ENCODE data around the gene FGR. TPM values are rescaled to one million over a fixed set of nuclear protein-coding genes. Genes with fewer than 3 reads are reported as not detected.
"Not testable (repeated sequence)": the region's sequence is repeated elsewhere in the genome, so short reads cannot be mapped to it uniquely, and the experiment has no call there.

Gene FGR
- total and polyA plus RNA-seq, 7 experiments from 2014 or later, result 0.15 to 246 (median 1.5) TPM

DNA sequence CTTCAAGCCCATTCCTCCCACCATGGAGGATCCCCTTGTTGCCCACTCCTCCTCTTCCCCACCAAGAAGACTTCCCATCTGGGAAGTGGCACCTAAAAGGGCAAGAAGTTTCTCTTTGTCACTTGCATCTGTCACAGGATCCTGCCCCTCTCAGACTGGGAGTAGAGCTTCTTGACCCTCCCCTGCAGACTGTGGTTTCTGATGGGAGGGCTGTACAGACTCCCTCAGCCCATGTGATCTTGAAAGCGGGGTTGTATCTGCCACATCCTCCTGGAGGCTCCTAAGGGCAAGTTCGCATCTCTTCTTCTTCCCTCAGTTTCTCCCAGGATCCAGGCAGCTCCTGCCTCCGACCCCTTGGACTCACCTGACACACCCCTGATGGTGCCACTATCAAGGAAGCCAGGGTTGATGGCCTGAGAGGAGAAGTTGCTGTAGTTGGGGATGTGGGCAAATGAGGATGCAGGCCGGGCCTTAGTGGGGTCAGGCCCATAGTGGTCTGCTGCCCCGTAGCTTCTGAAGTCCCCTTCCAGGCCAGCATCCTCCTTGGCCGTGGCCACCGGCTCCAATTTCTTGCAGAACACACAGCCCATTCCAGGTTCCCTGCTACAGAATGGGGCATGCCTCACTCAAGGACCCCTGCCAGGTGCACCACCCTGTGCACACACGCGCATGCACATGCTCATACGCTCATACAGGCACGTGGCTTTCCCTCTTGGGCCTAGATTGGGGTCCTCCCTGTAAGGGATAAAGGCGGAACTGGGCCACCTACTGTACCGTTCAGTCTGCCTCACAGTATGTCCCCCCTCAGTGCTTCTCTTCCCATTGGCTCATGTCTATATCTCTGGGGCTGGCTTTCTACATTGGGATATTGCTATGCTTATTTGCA lies 11.4 kb downstream of the FGR start:
- ATAC-seq, result no peak
- Histone ChIP-seq H3K4me1 (ENCODE audit: control insufficient read depth in 2 of 2, insufficient read depth in 2 of 2, low read length in 2 of 2) (peaks cover 35 to 47% of the 10 kb centered on the region in 2 donors), H3K27me3 (ENCODE audit: control insufficient read depth in 2 of 2, insufficient read depth in 2 of 2, low read length in 2 of 2) (no peaks in the 10 kb centered on the region), H3K4me3 (ENCODE audit: low read length) (no peak overlapping the region), H3K27ac (ENCODE audit: low read depth, low read length) (no peak overlapping the region), H3K9me3 (ENCODE audit: control insufficient read depth in 2 of 3, low read length in 3 of 3) (no peaks in the 10 kb centered on the region), H3K36me3 (ENCODE audit: control insufficient read depth in 2 of 3, insufficient read depth in 3 of 3, low read length in 3 of 3) (no peaks in the 10 kb centered on the region)
- no peaks in the 10 kb centered on the region for H3K9me3 Mint-ChIP-seq
- peak overlapping the region in 5 of 9 donors; percentile 4 to 75 (median 29) for H3K27ac Mint-ChIP-seq
- POLR2A ChIA-PET, result interaction anchor here (1.0 to 1.2 kb wide), 2 partner anchors 11 to 14 kb away, joined by 3 to 4 read pairs; partner anchors contain the start of gene FGR
- H3K4me1 Mint-ChIP-seq, result peaks cover 26 to 36% (median 30%) of the 10 kb centered on the region in 7 donors
- peak overlapping the region in 7 of 10 donors; percentile 5 to 70 (median 29) for H3K4me3 Mint-ChIP-seq
- peaks cover 0 to 1% (median 0%) of the 10 kb centered on the region in 5 donors for H3K36me3 Mint-ChIP-seq
- DNase-seq, result no peak
- H3K27me3 Mint-ChIP-seq, result peaks cover 0 to 2% (median 0%) of the 10 kb centered on the region in 5 donors
- intact Hi-C loops (cut with micrococcal nuclease), result no loop called here
- CTCF ChIA-PET, result interaction anchor here (0.5 kb wide), 1 partner anchor 526 kb away, joined by 3 read pairs; no protein-coding TSS in a partner anchor

DNA sequence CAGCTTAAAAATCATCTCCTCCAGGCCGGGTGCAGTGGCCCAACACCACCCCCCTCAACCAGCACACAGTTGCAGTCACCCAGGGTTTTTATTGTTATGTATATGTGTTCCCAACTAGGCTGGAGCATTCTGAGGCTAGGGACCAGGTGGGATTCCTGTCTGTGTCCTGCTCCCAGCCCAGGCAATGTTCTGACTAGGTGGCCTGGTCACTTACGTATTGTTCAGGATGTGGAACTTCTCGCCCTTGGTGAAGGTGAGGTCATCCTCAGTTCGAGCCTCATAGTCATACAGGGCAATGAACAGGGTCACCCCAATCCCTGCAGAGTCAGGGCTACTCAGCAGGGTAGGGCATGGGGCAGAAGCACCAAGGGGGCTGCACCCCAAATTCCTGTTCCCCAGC lies 12.2 kb downstream of the FGR start:
- H3K4me3 ChIP-seq (ENCODE audit: low read length), result no peak overlapping the region
- H3K4me1 ChIP-seq (ENCODE audit: control insufficient read depth in 2 of 2, insufficient read depth in 2 of 2, low read length in 2 of 2), result peaks cover 38 to 53% of the 10 kb centered on the region in 2 donors
- ChIA-PET POLR2A (interaction anchor here (1.0 kb wide), 1 partner anchor 12 kb away, joined by 3 read pairs; the partner anchor contains the start of gene FGR), CTCF (interaction anchor here (0.5 kb wide), 1 partner anchor 525 kb away, joined by 3 read pairs; no protein-coding TSS in a partner anchor)
- no peak overlapping the region for H3K27ac ChIP-seq (ENCODE audit: low read depth, low read length)
- peaks cover 32 to 40% (median 33%) of the 10 kb centered on the region in 7 donors for H3K4me1 Mint-ChIP-seq
- no peaks in the 10 kb centered on the region for H3K27me3 ChIP-seq (ENCODE audit: control insufficient read depth in 2 of 2, insufficient read depth in 2 of 2, low read length in 2 of 2)
- ATAC-seq (no peak), DNase-seq (no peak)
- H3K27me3 Mint-ChIP-seq, result peaks cover 0 to 2% (median 0%) of the 10 kb centered on the region in 5 donors
- no peaks in the 10 kb centered on the region for H3K9me3 ChIP-seq (ENCODE audit: control insufficient read depth in 2 of 3, low read length in 3 of 3)
- no peaks in the 10 kb centered on the region for H3K36me3 ChIP-seq (ENCODE audit: control insufficient read depth in 2 of 3, insufficient read depth in 3 of 3, low read length in 3 of 3)
- H3K9me3 Mint-ChIP-seq, result no peaks in the 10 kb centered on the region
- intact Hi-C loops (cut with micrococcal nuclease), result no loop called here
- peaks cover 0 to 2% (median 0%) of the 10 kb centered on the region in 5 donors for H3K36me3 Mint-ChIP-seq
- peak overlapping the region in 2 of 10 donors; percentile 29 to 70 for H3K4me3 Mint-ChIP-seq
- H3K27ac Mint-ChIP-seq, result no peak overlapping the region

DNA sequence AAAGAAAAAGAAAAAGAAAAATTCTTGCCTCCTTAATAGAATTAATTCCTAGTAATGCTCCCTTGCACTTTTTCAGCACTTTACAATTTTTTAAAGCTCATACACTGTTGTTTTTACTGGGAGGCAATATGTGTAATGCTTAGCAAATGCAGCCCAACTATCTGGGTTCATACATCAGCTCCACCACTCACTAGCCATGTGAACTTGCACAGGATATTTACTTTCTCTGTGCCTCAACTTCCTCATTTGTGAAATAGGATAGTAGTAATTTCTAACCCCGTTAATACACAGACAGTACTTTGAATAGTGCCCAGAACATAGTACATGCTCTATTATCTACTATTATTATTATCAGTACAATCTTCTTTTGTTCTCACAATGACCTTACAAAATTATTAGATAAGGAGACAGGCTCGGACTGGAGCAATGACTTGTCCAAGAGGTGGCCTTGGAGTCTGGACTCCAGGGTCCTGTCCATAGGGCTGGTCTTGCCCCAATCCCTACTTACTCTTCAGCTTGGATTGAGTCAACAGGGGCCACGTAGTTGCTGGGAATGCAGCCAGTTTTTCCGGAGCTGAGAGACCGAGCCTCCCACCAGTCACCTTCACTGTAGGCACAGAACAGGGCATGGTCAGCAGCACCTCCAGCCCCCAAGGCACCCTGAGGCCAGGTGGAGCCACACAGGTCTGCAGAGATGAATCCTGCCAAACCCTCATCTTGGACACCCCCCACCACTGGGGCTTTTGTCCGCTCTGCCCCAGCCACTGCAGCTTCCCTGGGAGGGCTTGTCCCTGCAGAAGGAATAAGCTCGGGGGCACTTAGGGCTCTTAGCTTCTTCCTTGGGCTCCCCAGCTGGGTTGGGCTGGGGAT lies 13.7 kb downstream of the FGR start:
- no peak overlapping the region for H3K27ac ChIP-seq (ENCODE audit: low read depth, low read length)
- intact Hi-C loops (cut with micrococcal nuclease), result no loop called here
- no peaks in the 10 kb centered on the region for H3K36me3 ChIP-seq (ENCODE audit: control insufficient read depth in 2 of 3, insufficient read depth in 3 of 3, low read length in 3 of 3)
- Mint-ChIP-seq H3K36me3 (peaks cover 0 to 2% (median 0%) of the 10 kb centered on the region in 5 donors), H3K27me3 (peaks cover 0 to 2% (median 0%) of the 10 kb centered on the region in 5 donors), H3K4me1 (peaks cover 38 to 48% (median 45%) of the 10 kb centered on the region in 7 donors), H3K9me3 (no peaks in the 10 kb centered on the region), H3K27ac (peak overlapping the region in 3 of 9 donors; percentile 19 to 51 (median 33)), H3K4me3 (no peak overlapping the region)
- peaks cover 54 to 58% of the 10 kb centered on the region in 2 donors for H3K4me1 ChIP-seq (ENCODE audit: control insufficient read depth in 2 of 2, insufficient read depth in 2 of 2, low read length in 2 of 2)
- ATAC-seq (no peak), DNase-seq (no peak)
- ChIA-PET CTCF (interaction anchor here (18.3 kb wide), 1 partner anchor 45 kb away, joined by 378 read pairs; the partner anchor contains the start of gene IFI6), POLR2A (interaction anchor here (1.0 to 18.4 kb wide), 3 partner anchors 8 to 44 kb away, joined by 3 to 338 read pairs (median 5); partner anchors contain the start of gene IFI6)
- no peaks in the 10 kb centered on the region for H3K27me3 ChIP-seq (ENCODE audit: control insufficient read depth in 2 of 2, insufficient read depth in 2 of 2, low read length in 2 of 2)
- H3K9me3 ChIP-seq (ENCODE audit: control insufficient read depth in 2 of 3, low read length in 3 of 3), result no peaks in the 10 kb centered on the region
- H3K4me3 ChIP-seq (ENCODE audit: low read length), result no peak overlapping the region

DNA sequence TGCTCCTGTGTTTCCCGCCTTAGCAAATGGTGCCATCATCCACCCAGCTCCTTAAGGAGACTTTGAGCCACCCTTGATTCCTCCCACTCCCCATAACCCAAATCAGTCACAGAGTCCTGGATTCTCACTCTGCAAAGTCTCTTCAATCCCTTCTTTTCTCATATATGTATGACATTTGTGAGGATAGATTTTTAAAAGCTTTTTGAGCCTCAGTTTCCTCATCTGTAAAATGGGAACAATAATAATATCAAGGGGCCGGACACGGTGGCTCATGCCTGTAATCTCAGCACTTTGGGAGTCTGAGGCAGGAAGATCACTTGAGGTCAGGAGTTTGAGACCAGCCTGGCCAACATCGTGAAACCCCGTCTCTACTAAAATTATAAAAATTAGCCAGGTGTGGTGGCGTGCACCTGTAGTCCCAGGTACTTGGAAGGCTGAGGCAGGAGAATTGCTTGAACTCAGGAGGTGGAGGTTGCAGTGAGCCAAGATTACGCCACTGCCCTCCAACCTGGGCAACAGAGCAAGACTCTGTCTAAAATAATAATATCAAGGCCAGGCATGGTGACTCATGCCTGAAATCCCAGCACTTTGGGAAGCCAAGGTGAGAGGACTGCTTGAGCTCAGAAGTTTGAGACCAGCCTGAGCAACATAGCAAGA lies 15.1 kb downstream of the FGR start:
- ChIA-PET CTCF (interaction anchor here (0.9 to 18.3 kb wide), 2 partner anchors 23 to 46 kb away, joined by 3 to 378 read pairs; partner anchors contain the start of gene IFI6), POLR2A (interaction anchor here (1.1 to 18.4 kb wide), 5 partner anchors 8 to 45 kb away, joined by 4 to 338 read pairs (median 6); partner anchors contain the start of gene IFI6)
- H3K4me3 ChIP-seq (ENCODE audit: low read length); H3K27ac ChIP-seq (ENCODE audit: low read depth, low read length); DNase-seq; ATAC-seq; H3K27me3 ChIP-seq (ENCODE audit: control insufficient read depth in 2 of 2, insufficient read depth in 2 of 2, low read length in 2 of 2); H3K27me3 Mint-ChIP-seq; H3K36me3 ChIP-seq (ENCODE audit: control insufficient read depth in 2 of 3, insufficient read depth in 3 of 3, low read length in 3 of 3); H3K9me3 Mint-ChIP-seq; H3K9me3 ChIP-seq (ENCODE audit: control insufficient read depth in 2 of 3, low read length in 3 of 3); H3K36me3 Mint-ChIP-seq; intact Hi-C loops (cut with micrococcal nuclease): not testable (repeated sequence)
- H3K27ac Mint-ChIP-seq, result peak overlapping the region in 7 of 9 donors; percentile 15 to 85 (median 76)
- H3K4me1 ChIP-seq (ENCODE audit: control insufficient read depth in 2 of 2, insufficient read depth in 2 of 2, low read length in 2 of 2), result peaks cover 54 to 57% of the 10 kb centered on the region in 2 donors
- peaks cover 38 to 56% (median 53%) of the 10 kb centered on the region in 7 donors for H3K4me1 Mint-ChIP-seq
- peak overlapping the region in 6 of 10 donors; percentile 2 to 66 (median 30) for H3K4me3 Mint-ChIP-seq

DNA sequence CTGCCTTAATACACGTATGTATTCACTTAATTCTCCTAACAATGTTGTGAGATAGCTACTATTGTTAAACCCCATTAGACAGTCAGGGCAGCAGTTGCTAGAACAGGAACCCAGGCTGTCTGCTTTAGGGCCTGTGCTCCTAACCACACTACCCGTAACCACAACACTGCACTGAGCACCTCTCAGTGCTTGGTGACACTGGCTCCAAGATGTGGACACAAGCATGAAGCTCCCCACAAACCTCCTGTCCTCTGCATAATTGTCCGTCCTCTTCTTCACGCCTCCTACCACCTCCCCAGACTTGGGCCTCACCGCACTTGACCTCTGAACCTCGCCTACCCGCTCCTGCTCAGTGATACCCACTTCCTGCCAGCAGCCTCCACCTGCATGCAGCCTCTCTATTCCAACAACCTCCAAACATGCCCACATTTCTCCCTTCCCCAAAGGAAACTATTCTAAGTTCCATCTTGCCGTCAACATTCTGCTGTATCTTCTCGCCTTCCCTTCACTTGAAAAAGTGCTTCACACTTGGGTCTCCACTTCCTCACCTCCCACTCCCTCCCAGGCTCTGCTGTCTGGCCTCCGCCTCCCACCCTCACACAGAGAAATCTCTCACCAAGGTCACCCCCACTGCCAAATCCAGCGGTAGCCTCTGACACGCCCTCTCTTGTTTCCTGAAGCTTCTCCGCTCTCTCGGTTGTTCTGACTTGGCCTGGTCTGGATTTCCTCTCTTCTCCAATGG lies 16.5 kb downstream of the FGR start:
- peaks cover 0 to 2% (median 0%) of the 10 kb centered on the region in 5 donors for H3K27me3 Mint-ChIP-seq

More for the DNA sequence above, 16.5 kb downstream of the FGR start:
- H3K27me3 ChIP-seq (ENCODE audit: control insufficient read depth in 2 of 2, insufficient read depth in 2 of 2, low read length in 2 of 2), result no peaks in the 10 kb centered on the region
- peaks cover 0 to 4% (median 0%) of the 10 kb centered on the region in 5 donors for H3K36me3 Mint-ChIP-seq
- POLR2A ChIA-PET, result interaction anchor here (0.6 to 18.4 kb wide), 12 partner anchors 8 to 190 kb away, joined by 3 to 338 read pairs (median 4); partner anchors contain the start of gene IFI6
- H3K4me1 ChIP-seq (ENCODE audit: control insufficient read depth in 2 of 2, insufficient read depth in 2 of 2, low read length in 2 of 2), result peaks cover 51 to 53% of the 10 kb centered on the region in 2 donors
- CTCF ChIA-PET, result interaction anchor here (0.8 to 18.3 kb wide), 4 partner anchors 11 to 48 kb away, joined by 3 to 378 read pairs (median 10); partner anchors contain the start of gene IFI6
- peak overlapping the region; percentile 58 for H3K27ac ChIP-seq (ENCODE audit: low read depth, low read length)
- no peaks in the 10 kb centered on the region for H3K9me3 ChIP-seq (ENCODE audit: control insufficient read depth in 2 of 3, low read length in 3 of 3)
- peak overlapping the region; percentile 8 to 74 (median 54) for H3K4me3 Mint-ChIP-seq
- no peaks in the 10 kb centered on the region for H3K36me3 ChIP-seq (ENCODE audit: control insufficient read depth in 2 of 3, insufficient read depth in 3 of 3, low read length in 3 of 3)
- ATAC-seq (peak; percentile 89), DNase-seq (peak in 7 of 9 donors; percentile 36 to 63 (median 56))
- H3K4me1 Mint-ChIP-seq, result peaks cover 47 to 67% (median 56%) of the 10 kb centered on the region in 7 donors
- peak overlapping the region in 8 of 9 donors; percentile 72 to 93 (median 86) for H3K27ac Mint-ChIP-seq
- intact Hi-C loops (cut with micrococcal nuclease), result loop anchor here (1.0 kb wide), 2 partner anchors 14 to 15 kb away; no protein-coding TSS in a partner anchor
- H3K4me3 ChIP-seq (ENCODE audit: low read length), result peak overlapping the region; percentile 36
- H3K9me3 Mint-ChIP-seq, result no peaks in the 10 kb centered on the region

Measured in naive thymus-derived CD4-positive, alpha-beta T cell (primary cell).